Stimulated activated CD4-positive, alpha-beta T cell treated with anti-CD3 and anti-CD28 coated beads, Interleukin-1b, Interleukin-23, amount 100 ng/mL, for 4 hours (primary cell): Measurements from ENCODE around the gene TRIM43.
"Not testable (repeated sequence)": the region's sequence is repeated elsewhere in the genome, so short reads cannot be mapped to it uniquely, and the experiment has no call there.

Experiments
- DNase-seq, 2 donors: peaks; one replicate each; pipeline ENCODE4 v3.0.0-alpha.2; 2020; ENCODE audit warnings: low read depth in 2 of 2

The TRIM43 gene

DNA sequence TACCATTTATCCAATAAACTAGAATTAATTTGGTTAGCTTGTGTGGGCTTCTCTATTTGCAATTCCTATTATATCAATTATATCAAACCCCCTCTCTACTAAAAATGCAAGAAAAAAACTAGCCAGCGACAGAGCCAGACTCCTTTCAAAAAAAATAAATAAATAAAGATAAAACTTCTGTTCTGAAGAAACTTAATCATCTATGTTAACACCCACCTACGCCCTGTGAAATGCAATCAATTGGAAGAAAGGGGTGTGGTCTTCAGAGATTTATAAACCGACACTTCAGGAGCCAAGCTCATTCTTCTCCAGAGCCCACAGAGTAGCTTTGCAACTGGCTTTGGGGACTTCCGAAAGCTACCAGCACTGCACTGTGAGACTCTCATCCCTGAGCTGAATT is at the start of gene TRIM43:
TSS of gene TRIM43 (plus strand) at position 301 of the 400 bp plus-strand sequence. CDS start 2,023 bp downstream, outside the sequence.
- DNase-seq: not testable (repeated sequence)

DNA sequence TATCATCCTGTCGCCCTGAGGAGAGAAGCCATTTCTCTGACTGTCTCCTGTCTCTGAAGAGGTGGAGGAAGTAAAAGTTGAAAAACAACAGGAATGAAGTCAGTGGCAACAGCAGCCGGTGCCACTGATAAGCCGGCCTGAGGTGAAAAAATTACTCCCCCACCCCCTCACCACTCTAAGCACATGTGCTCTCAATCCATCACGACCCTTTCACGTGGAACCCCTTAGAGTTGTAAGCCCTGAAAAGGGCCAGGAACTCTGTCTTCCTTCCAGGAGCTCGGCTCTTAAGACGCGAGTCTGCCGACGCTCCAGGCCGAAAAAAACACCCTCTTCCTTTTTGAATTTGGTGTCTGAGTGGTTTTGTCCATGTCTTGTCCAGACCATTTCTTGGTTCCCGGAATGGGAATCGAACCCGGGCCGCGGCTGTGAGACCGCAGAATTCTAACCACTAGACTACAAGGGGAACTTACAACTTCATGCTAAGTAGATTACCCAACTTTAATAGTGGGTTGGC is 40.7 kb upstream of the TRIM43 start:
- no peak for DNase-seq

GRCh38 chr2:95552911-95553310 is 38.9 kb upstream of the TRIM43 start:
- DNase-seq: no peak

DNA sequence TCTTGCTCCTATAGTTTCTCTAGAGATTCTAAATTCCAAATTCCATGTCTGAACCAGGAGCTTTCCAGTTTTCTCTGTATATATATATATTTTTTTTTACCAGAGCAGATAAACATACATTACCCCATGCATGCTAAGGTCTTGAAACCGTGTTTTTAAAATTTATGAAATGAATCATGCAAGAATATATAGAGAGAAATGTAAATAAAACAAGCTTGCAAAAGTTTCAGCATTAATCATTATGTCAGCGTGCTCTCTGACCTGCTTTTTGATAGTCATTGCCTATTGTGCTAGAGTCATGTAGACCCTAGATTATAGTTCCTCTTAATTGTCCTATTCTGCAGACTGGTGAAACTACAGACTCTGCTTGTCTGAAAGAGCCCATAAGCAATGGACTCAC is 22.6 kb upstream of the TRIM43 start:
- DNase-seq: no peak

DNA sequence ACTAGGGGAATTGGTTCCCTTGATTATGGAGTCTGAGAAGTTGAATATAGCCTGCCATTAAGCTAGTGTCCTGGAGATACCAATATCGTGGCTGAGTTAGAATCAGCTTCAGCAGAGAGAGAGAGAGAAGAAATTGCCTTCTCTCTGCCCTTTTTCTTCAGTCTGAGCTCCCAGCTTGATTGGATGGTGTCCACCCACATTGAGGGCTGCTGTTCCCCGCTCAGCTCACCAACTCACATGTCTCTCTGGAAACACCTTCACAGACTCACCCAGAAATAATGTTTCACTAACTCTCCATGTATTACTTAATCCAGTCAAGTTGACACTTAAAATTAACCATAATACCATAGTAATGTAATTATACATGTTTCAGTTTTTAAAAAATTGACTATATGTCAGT is 17.9 kb upstream of the TRIM43 start:
- no peak for DNase-seq

GRCh38 chr2:95574506-95574905 is 17.3 kb upstream of the TRIM43 start:
- no peak for DNase-seq

GRCh38 chr2:95575857-95576256 is 15.9 kb upstream of the TRIM43 start:
- DNase-seq: no peak

GRCh38 chr2:95578539-95578938 is 13.3 kb upstream of the TRIM43 start:
- no peak for DNase-seq

DNA sequence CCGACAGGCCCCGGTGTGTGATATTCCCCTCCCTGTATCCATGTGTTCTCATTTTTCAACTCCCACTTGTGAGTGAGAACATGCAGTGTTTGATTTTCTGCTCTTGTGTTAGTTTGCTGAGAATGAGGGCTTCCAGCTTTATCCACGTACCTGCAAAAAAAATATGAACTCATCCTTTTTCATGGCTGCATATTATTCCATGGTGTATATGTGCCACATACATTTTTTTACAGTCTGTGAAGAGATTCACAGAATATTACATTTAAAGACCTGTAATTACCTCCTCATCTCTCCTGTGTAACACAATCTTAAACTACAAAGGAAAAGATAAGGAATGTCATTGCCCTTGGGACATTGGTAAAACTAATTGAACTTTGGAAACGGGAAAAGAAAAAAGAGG is 8.3 kb upstream of the TRIM43 start:
- not testable (repeated sequence) for DNase-seq

GRCh38 chr2:95584321-95584720 is 7.5 kb upstream of the TRIM43 start:
- not testable (repeated sequence) for DNase-seq

DNA sequence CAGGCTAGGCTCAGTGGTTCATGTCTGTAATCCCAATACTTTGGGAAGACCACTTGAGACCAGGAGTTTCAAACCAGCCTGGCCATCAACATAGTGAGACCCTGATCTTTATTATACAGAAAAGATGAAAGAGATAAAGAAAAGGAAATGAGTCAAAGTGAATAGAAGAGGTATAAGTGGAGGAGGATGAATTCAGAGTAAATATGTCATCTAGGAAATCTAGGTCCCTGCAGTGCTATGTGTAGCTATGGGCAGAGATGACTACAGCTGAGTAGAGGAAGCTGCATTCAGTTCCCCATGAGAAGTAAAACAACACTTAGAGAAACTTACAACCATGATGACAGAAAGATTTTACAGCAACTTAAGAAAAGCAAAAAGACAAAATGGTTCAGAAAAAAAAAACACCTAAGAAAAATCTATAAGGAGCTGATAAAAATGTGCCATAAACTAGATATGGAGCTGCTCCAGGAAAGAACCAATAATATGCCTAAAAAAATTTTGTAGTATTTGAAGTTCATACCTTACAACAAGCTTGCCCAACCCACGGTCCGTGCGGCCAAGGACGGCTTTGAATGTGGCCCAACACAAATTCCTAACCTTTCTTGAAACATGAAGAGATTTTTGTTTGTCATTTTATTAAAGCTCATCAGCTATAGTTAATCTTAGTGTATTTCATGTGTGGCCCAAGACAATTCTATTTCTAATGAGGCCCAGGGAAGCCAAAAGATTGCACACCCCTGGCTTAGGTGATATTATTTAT is 1.8 kb upstream of the TRIM43 start:
- DNase-seq: not testable (repeated sequence)

DNA sequence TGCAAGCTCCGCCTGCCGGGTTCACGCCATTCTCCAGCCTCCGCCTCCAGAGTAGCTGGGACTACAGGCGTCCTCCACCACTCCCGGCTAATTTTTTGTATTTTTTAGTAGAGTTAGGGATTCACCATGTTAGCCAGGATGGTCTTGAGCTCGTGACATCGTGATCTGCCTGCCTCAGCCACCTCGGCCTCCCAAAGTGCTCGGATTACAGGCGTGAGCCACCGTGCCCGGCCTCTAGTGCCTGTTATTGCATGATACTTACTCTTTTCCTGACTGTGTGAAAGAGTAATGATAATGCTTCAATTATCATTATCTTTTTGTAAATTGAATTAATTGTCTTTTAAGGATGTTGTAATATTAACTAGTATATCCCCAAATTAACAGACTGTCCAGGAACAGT is 1.2 kb downstream of the TRIM43 start:
- DNase-seq: not testable (repeated sequence)

GRCh38 chr2:95595012-95595411 is 3.2 kb downstream of the TRIM43 start:
- DNase-seq: not testable (repeated sequence)

DNA sequence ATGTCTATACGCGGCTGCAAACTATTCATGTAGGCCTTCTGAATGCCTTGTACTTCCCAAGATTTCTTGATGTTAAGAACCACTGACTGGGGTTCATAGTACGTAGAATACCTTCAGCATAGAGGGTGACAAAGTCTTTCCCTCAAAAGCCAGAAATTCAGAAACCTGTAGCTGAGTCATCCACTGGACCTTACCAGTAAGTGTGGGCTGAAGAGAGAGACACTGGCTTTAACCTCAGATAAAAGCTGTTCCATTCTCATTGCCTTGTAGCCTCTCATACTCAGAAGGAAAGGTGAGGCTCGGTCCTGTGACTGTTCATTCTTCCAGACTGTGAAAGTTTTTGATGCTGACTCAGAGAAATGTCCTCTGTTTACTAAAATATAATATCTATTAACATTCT is 9.5 kb downstream of the TRIM43 start:
- not testable (repeated sequence) for DNase-seq

DNA sequence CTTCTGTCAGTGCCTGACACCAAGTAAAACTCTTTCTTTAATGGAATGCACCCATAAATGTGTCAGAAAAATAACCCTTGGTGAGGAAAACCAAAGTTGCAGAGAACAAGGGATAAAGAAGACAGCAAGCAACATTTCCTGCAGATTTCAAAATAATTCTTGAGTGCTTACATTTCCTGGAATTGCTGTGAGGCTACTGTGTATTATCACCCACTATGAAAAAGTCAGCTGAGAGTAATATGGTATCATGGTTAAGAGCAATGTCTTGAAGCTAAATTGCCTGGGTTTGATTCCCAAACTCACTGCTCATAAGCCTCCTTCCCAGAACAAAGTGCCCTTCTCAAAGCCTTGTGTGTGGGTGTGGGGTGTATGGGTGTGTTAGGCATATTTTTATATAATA is 10.3 kb downstream of the TRIM43 start:
- not testable (repeated sequence) for DNase-seq

- not testable (repeated sequence) for DNase-seq
These were observed 16.6 kb downstream of the TRIM43 start for GRCh38 chr2:95608356-95608755.

- DNase-seq: not testable (repeated sequence)
These were observed 18.0 kb downstream of the TRIM43 start for GRCh38 chr2:95609764-95610163.

- DNase-seq: not testable (repeated sequence)
These were observed 21.2 kb downstream of the TRIM43 start for GRCh38 chr2:95613048-95613447.

DNA sequence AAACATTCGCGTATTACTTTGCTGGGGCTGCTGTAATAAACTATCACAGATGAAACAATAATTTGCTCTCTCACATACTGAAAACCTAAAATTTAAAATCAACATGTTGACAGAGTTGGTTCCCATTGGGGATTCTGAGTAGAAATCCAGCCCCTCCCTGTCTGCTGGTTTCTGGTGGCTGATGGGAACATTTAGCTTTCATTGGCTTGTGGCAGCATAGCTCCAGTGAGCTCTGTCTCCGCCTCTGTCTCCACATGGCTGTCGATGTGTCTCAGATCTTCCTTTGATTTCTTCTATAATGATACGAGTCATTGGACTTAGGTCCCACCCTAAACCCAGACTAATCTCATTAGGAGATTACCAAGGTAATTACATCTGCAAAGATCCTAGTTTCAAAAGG is 30.9 kb downstream of the TRIM43 start:
- not testable (repeated sequence) for DNase-seq

GRCh38 chr2:95630987-95631386 is 39.2 kb downstream of the TRIM43 start:
- not testable (repeated sequence) for DNase-seq

DNA sequence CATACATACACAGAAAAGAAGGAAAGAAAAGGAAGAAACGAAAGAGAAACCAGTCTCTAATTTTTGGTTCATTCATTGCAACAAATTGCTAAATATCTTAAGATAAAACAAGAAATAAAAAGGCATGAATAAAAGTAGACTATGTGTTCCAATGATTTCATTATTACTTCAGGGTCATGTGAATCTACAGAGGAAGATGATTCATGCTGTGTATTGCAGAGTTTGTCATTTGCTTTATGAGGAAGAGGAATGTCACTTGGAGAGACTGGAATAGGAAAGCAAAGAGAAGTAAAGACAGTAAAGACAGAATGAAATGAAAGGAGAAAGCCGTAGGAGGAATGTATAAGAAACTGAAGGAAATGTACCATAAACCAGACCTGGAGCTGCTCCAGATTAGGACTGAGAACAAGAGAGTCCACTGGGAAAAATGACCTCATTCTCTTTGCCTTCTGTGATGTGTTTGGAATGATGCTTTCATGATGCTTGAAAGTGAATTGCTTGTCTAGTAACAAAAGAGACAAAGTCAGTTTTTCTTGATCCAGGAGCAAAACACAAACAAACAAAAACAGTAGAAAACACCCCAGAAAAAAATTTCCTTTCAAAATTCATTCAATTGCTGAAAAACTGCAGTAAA is 41.9 kb downstream of the TRIM43 start:
- DNase-seq: not testable (repeated sequence)

DNA sequence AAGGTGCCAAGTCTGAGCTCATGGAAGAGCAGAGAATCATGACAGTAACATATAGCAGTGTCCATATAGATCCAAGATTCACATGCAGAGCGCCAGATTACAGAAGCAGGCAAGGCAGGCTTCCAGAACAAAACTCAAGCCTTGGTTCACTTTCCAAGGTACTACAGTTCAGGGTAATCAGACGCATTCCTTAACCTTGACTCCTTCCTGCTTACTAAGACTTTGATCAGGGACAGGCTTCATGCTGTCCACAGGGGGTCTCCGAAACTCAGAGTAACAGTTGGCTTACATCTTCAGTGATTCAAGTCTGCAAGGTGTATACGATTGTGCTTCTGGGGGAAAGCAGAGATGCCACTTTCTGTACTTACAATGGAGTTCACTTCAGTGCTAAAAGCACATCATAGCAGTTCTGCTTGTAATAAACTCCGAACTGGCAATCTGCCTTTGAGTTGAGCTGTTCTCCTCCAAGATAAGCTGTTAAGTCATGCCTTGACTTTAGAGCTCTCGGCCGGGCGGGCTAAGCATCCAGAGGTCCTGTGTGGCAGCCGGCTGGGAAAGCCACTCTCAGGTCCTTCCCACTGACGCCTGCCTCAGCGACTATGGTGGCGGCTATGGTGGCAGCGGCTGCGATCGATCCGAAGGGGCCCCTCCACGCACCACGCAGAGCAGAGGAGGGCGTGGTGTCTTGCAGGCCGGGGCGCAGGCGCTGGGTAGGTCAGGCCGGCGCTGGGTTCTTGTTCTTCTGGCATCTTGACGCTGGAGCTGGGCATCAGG is 48.9 kb downstream of the TRIM43 start:
- not testable (repeated sequence) for DNase-seq
